HG02759 (cell line): ENCODE measurements around the gene MOB3B.
A peak's percentile ranks its signal among the peaks of the same experiment; 100 is the strongest.
"Not testable (repeated sequence)": the region's sequence is repeated elsewhere in the genome, so short reads cannot be mapped to it uniquely, and the experiment has no call there.

Experiments used
- ATAC-seq: cut with Tn5 transposase; IDR thresholded peaks from one replicate; pipeline ENCODE4 v1.9.1; 2021; ENCODE audit warnings: mild to moderate bottlenecking, moderate library complexity; ENCODE audit not compliant: unreplicated experiment

MOB3B gene

GRCh38 chr9:27519466-27520465 lies 9.8 kb downstream of the MOB3B start:
- ATAC-seq: no peak

- no peak for ATAC-seq
Observed at GRCh38 chr9:27518809-27519208, 10.8 kb downstream of the MOB3B start.

GRCh38 chr9:27518006-27518405 lies 11.6 kb downstream of the MOB3B start:
- ATAC-seq: no peak

DNA sequence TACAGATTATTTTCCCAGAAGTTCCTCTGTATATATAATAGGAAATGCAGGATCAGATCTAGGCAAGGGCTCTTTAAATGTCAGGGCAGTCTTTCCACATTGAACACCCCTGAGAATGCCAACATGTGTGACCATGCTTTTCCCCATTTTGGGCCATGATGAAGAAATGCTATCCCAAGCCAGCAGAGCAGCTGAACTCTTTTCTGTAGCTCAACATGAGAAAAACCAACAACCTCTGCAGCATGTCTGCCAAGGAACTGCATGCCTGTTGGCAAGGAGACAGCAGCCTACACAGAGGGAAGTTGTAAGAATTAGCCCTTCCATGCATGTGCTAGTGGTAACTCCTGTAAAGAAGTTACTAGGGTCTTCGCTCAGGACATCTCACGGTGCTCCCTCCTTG lies 15.1 kb downstream of the MOB3B start:
- ATAC-seq: no peak

DNA sequence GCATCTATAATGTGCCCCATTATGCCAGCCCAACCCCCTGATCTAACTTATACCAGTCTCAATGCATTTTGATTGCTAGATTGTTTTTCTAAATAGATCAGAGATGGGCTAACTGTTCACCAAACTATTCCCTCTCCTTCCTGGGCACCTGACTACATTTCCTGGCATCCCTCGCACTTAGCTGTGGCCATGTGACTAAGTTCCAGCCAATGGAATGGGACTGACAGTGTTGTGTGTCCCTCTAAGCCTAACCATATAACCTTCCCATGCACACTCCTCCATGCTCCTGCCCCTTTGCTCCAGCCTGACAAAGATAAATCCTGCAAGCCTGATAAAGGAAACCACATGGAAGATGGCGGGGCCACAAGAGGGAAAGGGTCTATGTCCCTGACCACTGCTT lies 17.8 kb downstream of the MOB3B start:
- ATAC-seq: no peak

GRCh38 chr9:27510780-27511179 lies 18.8 kb downstream of the MOB3B start:
- no peak for ATAC-seq

- no peak for ATAC-seq
Observed at GRCh38 chr9:27506981-27507380, 22.6 kb downstream of the MOB3B start.

- no peak for ATAC-seq
Observed at GRCh38 chr9:27505744-27506161, 23.9 kb downstream of the MOB3B start.

DNA sequence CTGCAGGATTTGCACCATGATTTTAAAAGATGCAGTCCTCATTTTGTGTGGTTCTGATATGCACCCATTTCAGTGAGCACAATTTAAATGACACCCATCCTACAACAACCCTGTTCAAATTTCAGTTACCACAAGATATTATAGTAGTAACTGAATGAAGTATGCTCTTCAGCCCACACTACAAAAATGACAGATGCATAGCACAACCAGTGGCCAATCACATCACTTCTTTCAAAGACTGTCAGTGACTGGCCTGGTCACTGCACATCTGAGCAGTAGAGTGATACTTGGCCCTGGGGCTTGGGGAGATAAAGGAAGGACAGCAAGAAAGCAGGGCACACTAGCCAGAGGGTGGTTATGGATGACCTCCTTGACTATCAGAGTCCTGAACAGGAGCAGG lies 25.4 kb downstream of the MOB3B start:
- no peak for ATAC-seq

DNA sequence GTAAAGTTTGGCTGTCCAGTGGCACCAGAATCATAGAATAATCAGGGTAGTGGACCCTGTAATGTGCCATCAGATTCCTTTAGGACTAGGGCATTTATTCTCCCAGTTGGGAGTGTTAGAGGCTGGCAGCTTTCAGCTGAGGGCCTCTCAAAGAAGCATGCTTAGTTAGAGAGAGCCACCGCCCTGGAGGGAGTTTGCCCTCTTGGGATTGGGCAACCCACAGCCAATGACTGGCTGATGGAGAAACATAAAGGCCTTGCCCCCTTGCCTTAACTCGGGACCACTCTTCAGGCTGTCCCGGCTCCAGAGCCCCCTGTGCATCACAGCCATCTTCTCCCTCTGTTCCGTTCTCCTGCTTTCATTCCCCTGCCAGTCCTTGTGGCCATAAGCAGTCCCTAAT lies 26.0 kb downstream of the MOB3B start:
- ATAC-seq: no peak

DNA sequence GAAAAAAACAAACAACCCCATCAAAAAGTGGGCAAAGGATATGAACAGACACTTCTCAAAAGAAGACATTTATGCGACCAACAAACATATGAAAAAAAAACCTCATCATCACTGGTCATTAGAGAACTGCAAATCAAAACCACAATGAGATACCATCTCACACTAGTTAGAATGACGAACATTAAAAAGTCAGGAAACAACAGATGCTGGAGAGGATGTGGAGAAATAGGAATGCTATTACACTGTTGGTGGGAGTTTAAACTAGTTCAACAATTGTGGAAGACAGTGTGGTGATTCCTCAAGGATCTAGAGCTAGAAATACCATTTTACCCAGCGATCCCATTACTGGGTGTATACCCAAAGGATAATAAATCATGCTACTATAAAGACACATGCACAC lies 28.7 kb downstream of the MOB3B start:
- not testable (repeated sequence) for ATAC-seq

DNA sequence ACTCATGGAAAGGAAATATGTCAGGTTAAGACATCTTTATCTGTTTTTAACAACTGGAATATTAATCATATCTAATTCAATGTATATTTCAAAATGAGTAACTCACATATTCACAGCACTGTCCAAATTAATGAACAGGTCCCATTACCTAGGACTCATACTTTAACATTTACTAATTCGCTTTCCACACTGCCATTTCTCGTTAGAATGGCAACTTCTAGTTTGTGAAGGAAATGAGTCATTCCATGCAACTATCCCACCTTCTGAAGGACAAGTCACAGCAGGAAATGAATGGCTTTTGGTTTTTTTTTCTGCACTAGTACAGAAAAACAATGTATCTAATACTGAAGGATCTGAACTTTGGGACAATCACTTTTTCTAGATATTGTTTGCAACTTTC lies 30.2 kb downstream of the MOB3B start:
- ATAC-seq: no peak

GRCh38 chr9:27497883-27498417 lies 31.7 kb downstream of the MOB3B start:
- ATAC-seq: no peak

- no peak for ATAC-seq
Observed at GRCh38 chr9:27496135-27496504, 33.5 kb downstream of the MOB3B start.

DNA sequence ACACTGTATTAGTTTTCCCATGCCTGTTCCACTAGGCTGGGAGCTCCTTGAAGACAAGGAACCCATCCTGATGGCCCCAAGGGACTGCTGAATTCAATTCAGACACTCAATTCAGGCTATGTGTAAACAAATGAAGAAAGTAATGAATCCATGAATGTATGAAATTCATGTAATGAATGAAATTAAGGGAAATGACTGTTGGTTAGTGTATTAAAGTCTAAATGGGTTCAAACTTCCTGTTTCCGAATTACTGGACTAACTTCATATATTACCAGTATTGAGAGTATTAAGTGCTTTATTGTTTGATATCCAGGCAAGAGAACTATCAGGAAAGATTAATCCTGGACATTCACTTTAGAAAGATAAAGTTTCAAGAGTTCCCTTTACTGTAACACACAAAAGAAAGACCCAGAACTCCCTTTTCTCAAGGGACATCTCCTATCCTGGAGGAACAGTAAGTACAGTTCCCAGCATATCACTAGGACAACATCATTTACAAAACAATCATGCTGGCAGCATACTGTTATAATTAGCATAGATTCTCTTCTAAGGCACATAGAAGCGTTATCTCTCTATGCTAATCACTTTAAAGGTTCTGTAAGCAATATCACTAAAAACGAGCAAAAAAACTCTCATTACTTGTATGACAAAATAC lies 34.0 kb downstream of the MOB3B start:
- ATAC-seq: no peak

- ATAC-seq: peak; percentile 33
Observed at GRCh38 chr9:27491154-27491553, 38.5 kb downstream of the MOB3B start.

GRCh38 chr9:27489087-27489876 lies 40.3 kb downstream of the MOB3B start:
- ATAC-seq: peak; percentile 81

GRCh38 chr9:27487927-27488326 lies 41.7 kb downstream of the MOB3B start:
- no peak for ATAC-seq

GRCh38 chr9:27487128-27487640 lies 42.4 kb downstream of the MOB3B start:
- ATAC-seq: no peak

DNA sequence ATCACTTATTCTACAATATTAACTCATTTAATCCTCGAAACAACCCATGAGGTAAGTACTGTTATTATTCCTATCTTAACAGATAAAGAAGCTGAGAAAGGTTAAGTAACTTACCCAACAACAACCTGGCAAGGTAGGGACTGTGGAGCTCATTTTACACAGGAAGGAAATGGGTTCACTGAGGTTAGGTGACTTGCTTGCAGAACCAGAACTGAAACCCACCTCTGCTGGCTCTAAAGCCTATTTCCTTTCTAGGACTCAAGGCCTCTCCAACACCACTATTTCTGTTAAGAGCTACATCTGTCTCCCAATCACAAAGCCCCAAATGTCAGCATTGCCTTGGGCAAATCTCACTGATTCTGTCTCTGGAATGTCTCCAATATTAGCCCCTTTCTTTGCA lies 44.5 kb downstream of the MOB3B start:
- ATAC-seq: peak; percentile 78

GRCh38 chr9:27483576-27483975 lies 46.0 kb downstream of the MOB3B start:
- ATAC-seq: no peak
